Stimulated activated CD4-positive, alpha-beta T cell treated with anti-CD3 and anti-CD28 coated beads, Interleukin-4, amount 100 ng/mL, for 24 hours (primary cell): ENCODE results near the gene COL1A1.

Experiments used
- DNase-seq: peaks from one replicate; pipeline ENCODE4 v3.0.0-alpha.2; 2020

Gene COL1A1

DNA sequence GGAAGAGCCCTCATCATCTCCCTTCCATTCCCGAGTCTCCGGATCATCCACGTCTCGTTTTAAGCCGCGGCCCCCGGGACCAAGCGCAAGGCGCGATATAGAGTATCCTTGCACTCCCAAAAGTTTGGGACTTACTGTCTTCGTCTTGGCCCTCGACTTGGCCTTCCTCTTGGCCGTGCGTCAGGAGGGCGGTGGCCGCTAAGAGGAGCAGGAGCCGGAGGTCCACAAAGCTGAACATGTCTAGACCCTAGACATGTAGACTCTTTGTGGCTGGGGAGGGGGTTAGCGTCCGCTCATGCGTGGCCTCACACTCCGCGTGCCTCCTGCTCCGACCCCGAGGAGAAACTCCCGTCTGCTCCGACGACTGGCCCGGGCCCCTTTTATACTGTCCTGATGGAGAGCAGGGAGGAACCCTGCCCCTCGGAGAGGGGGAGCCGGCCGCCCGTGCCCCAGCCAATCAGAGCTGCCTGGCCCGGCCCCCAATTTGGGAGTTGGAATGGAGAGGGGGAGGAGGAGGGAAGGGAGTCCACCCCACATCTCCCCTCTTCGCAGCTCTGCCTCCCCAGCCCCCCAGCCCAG lies at the start of gene COL1A1:
COL1A1 (minus strand) TSS at position 356 of the 579 bp plus-strand sequence; CDS start at position 238, 118 bp downstream.
- DNase-seq = no peak

- DNase-seq = no peak
Observed at GRCh38 chr17:50248255-50248654, 46.8 kb upstream of the COL1A1 start.

- no peak for DNase-seq
Observed at GRCh38 chr17:50244771-50245170, 43.3 kb upstream of the COL1A1 start.

- no peak for DNase-seq
Observed at GRCh38 chr17:50241431-50241830, 40.0 kb upstream of the COL1A1 start.

- DNase-seq = no peak
Observed at GRCh38 chr17:50240851-50241250, 39.4 kb upstream of the COL1A1 start.

- no peak for DNase-seq
Observed at GRCh38 chr17:50239937-50240336, 38.5 kb upstream of the COL1A1 start.

DNA sequence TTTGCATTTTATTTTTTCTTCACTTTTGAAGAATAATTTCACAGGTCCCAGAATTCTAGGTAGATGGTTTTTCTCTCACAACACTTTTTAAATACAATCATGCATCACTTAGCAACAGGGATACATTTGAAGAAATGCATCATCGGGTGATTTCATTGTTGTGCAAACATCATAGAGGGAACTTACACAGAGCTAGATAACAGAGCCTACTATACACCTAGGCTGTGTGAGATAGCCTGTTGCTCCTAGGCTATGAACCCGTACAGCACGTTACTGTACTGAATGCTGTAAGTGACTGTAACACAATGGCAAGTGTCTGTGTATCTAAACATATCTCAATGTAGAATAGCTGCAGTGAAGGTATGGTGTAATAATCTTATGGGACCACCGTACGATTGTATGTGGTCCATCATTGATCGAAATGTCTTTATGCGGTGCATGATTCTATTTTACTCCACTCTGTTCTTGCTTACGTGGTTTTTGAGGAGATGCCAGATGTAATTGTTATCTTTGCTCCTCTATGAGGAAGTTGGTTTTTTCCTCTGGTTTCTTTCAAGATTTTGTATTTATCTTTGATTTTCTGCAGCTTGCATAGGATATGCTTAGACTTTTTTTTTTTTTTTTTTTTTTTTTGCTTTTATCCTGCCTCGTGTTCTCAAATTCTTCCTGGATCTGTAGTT lies 37.3 kb upstream of the COL1A1 start:
- no peak for DNase-seq

- no peak for DNase-seq
Observed at GRCh38 chr17:50237901-50238300, 36.5 kb upstream of the COL1A1 start.

DNA sequence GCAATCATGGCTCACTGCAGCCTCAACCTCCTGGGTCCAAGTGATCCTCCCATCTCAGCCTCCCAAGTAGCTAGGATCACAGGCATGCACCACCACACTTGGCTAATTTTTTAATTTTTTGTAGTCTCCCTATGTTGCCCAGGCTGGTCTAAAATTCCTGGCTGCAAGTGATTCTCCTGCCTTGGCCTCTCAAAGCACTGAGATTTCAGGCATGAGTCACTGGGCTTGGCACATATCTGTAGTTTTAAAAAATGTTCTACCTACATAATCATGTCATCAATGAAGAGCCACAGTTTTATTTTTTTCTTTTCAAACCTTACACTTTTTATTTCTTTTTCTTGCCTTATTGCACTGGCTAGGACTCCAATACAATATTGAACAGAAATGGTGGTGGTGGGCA lies 33.1 kb upstream of the COL1A1 start:
- DNase-seq = no peak

DNA sequence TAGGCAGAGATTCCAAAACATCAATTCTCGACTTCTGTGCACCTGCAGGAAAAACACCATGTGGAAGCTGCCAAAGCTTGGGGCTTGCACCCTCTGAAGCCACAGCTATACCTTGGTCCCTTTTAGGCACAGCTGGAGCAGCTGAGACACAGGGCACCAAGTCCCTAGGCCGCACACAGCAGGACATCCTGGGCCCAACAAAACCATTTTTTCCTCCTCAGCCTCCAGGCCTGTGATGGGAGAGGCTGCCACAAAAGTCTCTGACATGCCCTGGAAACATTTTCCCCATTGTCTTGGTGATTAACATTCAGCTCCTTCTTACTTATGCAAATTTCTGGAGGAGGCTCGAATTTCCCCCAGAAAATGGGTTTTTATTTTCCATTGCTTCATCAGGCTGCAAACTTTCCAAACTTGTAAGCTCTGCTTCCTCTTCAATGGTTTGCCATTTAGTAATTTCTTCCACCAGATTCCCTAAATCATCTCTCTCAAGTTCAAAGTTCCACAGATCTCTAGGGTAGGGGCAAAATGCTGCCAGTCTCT lies 24.3 kb upstream of the COL1A1 start:
- no peak for DNase-seq

- no peak for DNase-seq
Observed at GRCh38 chr17:50222922-50223321, 21.5 kb upstream of the COL1A1 start.

DNA sequence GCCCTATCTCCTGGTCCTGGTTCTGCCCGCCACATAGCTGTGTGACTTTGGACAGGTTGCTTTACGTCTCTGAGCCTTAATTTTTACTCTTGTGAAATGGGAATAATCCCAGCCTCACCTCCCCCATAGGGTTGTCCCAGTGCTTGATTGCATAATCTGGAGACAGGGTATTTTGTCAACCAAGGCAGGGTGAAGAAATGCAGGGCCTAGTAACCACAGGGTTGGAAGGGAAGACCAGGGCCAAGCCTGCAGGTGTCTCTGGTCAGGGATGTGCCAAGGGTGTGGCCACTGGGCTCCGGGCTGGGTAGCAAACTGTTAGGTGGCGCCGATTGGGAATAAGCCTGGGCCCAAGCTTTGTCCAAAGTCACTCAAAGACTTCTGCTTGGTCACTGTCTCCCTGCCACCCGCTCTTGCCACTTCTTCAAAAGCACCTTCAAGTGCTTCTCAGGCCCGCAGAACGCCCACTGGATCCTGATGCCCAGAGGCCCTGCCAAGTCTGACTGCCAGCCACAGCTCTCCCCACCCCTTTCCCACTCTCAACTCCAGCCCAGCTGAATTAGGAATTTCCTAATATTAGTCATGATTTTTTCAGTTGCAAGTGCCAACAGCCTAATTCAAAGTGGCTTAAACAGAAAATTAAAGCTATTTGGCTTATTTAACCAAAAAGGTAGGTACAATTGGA lies 20.6 kb upstream of the COL1A1 start:
- no peak for DNase-seq

- DNase-seq = no peak
Observed at GRCh38 chr17:50221266-50221863, 19.9 kb upstream of the COL1A1 start.

GRCh38 chr17:50220811-50221210 lies 19.4 kb upstream of the COL1A1 start:
- DNase-seq = no peak

DNA sequence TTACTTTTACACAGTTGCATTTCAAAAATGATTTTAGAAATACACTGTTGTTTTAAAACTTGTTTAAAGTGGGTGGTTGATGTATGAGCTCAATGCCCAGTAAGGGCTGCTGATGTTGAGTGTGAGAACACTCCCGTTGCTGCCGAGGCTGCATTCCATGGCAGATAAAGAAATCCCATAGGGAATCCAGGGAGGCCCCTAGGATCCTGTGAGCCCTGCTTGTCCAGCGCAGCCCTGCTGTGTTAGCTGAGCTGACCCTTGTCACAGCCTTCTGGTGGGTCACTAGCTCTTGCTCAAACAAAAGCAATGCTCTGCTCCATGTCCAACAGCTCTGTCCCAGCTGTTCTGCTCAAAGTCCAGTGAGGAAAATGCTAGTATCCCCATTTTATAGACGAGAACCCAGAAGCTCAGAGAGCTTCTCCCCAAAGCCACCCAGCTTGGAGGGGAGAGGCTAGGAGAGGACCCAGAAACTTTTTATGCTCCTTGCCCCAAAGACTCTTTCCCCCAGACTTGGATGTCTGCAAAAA lies 18.6 kb upstream of the COL1A1 start:
- DNase-seq = no peak

DNA sequence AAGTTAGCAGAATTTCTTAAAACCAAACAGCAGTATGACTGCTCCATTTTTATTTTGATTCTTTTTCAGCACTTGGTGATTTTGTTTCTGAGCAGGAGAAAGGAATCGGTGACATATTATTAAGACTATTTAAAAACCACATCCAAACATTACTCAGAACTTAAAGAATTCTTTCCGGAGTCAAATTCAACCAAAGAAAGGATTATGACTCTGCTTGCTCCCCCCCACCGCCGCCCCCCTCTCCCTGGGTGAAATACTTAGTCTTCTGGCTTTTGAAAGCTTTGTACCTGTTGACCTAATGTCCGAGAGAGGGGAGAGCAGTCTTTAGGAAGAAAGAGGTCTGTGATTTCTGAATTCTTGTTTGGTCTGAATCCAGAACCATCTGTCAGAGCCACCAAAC lies 17.9 kb upstream of the COL1A1 start:
- no peak for DNase-seq

- DNase-seq = no peak
Observed at GRCh38 chr17:50218771-50219315, 17.4 kb upstream of the COL1A1 start.

DNA sequence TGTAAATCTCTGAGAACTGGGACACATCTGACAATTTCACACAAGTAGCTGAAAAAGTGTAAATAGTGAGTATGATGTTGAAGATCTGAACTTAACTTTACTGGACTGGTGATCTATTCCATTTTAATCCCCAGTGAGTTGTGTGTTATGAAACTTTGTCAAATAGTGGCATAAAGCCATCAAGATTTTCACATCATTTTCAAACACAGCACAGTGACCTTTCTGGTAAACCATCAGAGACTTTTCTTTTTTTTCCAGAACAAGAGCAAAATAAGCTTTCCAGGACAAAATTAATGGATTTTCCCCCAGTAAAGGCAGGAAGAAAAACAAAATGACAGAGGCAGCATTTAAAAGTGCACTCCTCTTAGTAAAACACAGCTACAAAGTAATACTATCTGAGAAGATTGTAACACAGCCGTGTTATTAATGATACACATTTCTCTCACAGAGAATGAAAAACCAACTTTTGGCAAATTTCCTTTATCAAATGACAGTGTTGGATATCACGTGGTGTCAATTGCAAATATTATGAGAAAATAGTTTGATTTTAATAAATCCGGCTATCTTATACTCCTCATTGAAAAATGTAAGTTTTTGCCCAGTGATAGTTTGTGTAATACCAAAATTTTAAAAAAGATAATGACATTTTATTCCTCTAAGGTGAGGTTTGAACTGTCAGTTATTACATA lies 16.8 kb upstream of the COL1A1 start:
- no peak for DNase-seq

- no peak for DNase-seq
Observed at GRCh38 chr17:50217591-50217990, 16.2 kb upstream of the COL1A1 start.

- no peak for DNase-seq
Observed at GRCh38 chr17:50214976-50215760, 13.7 kb upstream of the COL1A1 start.
